ENCODE measurements around the gene C1QL2. TPM values are rescaled to one million over a fixed set of nuclear protein-coding genes. Genes with fewer than 3 reads are reported as not detected.

C1QL2 gene
- polyA plus RNA-seq, 3 donors: not detected

DNA sequence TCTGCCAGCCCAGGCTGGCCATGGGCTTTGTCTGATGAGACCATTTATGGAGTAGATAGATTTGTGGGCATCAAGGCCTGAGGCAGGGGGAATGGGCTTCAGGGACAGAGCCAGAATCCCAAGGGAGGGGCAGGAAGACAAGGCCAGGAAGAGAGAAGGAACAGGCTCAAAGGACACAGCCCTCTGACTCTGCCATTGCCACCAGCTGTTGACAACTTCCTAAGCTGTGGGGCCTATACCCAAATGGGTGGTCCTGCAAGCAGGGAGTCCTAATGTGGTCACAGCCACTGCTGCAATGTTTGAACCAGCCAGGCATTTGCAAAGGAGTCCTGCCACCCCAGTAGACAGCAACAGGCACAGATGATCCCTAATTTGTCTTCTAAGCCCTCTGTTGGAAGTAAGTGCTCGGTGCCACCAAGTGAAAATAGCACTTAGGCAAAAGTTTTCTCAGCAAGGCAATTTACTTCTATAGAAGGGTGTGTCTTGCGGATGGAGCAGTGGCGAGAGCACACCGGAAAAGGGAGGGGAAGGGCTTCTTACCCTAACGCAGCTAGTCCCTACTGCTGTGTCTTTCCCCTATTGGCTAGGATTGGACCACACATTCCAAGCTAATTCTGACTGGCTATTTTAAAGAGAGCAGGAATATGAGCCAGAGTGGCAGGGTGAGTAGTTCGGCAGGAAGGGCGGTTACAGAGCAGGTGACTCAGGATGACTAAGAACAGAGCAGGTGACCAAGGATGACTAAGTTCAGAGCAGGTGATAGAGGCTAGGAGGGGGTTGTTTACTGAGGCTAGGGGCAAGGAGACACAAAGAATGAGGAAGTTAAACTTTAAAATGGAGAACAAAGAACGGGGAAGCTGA lies 47.2 kb downstream of the C1QL2 start:
- no peak for DNase-seq (ENCODE audit: low read depth in 3 of 3, low spot score in 2 of 3)

DNA sequence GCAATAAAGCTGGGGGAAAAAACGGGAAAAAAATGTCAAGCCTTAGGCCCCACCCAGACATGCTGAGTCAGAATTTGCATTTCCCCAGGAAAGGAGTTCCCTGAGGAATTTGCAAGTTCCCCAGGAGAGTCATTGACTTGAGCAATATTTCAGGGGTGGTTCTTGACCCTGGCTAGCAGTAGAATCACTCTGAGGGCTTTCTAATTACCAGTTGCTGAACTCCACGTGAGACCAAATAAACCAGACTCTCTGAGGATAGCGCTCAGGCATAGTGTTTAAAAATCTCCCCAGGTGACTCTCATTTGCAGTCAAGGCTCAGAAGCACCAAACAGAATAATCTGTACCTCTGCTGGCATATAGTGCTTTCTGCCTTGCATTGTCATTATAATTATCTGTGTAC lies 48.7 kb downstream of the C1QL2 start:
- no peak for DNase-seq (ENCODE audit: low read depth in 3 of 3, low spot score in 2 of 3)

DNA sequence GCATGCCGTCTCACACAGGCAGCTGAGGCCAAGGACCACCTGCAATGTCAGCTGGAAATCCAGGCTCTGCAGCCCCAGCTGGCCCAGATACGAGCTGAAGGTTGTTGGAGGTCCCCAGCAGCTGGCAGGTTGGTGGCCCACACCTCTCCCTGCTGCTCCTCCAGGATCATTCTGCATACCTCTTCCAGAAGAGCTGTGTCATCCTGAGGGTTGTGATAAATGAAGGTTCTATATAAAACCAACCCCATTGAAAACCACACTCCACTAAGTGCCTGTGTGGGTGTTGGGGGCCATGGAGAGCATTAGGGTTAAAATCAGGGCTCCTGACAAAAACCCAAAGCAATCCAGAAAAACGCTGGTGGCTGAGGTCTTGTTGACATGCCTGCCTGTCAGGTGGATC lies 50.4 kb downstream of the C1QL2 start:
- DNase-seq (ENCODE audit: low read depth in 3 of 3, low spot score in 2 of 3): no peak

DNA sequence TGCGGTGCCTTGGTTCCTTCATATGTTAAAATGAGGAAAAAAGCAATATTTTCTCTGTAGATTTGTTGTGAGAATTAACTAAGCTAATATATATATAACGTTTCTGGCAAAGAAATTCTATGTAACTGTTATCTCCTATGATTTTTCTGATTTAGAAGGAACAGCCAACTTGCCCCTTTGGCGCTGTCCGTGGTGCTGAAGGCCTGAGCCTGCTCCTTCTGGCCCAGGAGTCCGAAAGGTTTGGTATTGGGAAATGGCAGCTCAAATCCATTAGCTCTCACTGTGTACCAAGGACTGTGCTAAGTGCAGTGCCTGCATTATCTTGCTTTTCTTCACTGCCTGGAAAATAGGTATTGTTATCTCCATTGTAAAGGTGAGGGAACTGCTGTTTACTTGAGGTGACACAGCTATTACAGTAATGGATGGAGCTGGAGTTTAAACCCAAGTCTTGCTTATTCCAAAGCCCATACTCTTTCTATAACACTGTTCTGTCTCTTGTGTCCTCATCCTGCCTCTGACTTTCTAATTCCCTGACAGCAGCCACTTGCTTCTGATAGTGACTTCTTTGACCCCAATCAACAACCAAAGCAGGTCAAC lies 52.2 kb downstream of the C1QL2 start:
- peak; percentile 15 to 43 (median 29) for DNase-seq (ENCODE audit: low read depth in 3 of 3, low spot score in 2 of 3)

Other genes starting within 250 kb of the C1QL2 start
- gene MARCO, start 216.6 kb downstream of the C1QL2 start, polyA plus RNA-seq (ENCODE audit: insufficient read length in 3 of 3): under 1 TPM in 1 of 3 donors, not detected in 2; 0.08 TPM
- 1 to 10 TPM; 1.3 to 1.8 (median 1.5) TPM for gene STEAP3, start 65.1 kb upstream of the C1QL2 start, polyA plus RNA-seq (ENCODE audit: insufficient read length in 3 of 3)
- gene C2orf76, start 208.1 kb upstream of the C1QL2 start, polyA plus RNA-seq (ENCODE audit: insufficient read length in 3 of 3): 10 to 100 TPM; 24.4 to 27.4 (median 27.3) TPM
- 100 to 1,000 TPM; 252 to 308 (median 290) TPM for gene DBI, start 208.2 kb upstream of the C1QL2 start, polyA plus RNA-seq (ENCODE audit: insufficient read length in 3 of 3)